ENCODE results near the gene POMGNT2.

POMGNT2 gene

DNA sequence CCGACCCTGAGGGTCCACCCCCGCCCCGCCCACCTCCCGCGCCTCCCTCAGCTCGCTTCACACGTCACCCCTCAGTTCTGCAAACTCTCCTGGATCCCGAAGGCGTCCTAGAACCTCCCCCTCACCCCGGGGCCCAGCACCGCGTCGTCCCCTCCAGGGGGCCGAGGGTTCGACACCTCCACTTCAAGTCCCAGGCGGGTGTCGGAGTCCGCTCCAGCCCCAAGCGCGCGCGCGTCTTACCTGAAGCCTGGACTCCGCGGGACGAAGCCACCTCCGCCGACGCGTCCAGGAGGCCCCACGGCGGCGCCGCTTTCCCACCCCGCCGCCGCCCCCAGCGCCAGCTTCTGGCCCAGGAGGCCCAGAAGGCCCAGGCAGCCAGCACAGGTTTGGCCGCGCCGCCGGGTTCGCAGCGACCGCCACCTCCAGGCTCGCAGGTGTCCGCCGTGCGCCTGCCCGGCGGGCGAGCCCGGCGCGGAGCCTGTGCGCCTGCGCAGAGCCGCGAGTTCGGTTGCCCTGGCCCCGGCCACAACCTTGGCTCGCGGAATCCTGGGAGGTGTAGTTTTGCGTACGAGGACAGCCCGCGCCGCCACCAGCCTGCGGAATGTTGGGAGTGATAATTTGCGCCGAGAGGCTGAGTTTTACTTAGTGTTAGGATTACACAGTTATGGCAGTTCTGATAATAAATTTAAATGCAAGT lies at the start of gene POMGNT2:
Gene POMGNT2, minus strand, starts transcription at position 484 of the 697 bp plus-strand sequence. CDS start 24,648 bp downstream, outside the sequence.
- DNase-seq (ENCODE audit: low read depth): peak; percentile 86
- H3K4me3 ChIP-seq (ENCODE audit: low read length): peak within 1 kb of the TSS; percentile 62
- TF ChIP-seq, protein P1, sequence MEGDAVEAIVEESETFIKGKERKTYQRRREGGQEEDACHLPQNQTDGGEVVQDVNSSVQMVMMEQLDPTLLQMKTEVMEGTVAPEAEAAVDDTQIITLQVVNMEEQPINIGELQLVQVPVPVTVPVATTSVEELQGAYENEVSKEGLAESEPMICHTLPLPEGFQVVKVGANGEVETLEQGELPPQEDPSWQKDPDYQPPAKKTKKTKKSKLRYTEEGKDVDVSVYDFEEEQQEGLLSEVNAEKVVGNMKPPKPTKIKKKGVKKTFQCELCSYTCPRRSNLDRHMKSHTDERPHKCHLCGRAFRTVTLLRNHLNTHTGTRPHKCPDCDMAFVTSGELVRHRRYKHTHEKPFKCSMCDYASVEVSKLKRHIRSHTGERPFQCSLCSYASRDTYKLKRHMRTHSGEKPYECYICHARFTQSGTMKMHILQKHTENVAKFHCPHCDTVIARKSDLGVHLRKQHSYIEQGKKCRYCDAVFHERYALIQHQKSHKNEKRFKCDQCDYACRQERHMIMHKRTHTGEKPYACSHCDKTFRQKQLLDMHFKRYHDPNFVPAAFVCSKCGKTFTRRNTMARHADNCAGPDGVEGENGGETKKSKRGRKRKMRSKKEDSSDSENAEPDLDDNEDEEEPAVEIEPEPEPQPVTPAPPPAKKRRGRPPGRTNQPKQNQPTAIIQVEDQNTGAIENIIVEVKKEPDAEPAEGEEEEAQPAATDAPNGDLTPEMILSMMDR (IDR thresholded peaks at IDR 0.05; ENCODE audit: insufficient read depth, low read depth, low read length, missing control alignments): no peak

DNA sequence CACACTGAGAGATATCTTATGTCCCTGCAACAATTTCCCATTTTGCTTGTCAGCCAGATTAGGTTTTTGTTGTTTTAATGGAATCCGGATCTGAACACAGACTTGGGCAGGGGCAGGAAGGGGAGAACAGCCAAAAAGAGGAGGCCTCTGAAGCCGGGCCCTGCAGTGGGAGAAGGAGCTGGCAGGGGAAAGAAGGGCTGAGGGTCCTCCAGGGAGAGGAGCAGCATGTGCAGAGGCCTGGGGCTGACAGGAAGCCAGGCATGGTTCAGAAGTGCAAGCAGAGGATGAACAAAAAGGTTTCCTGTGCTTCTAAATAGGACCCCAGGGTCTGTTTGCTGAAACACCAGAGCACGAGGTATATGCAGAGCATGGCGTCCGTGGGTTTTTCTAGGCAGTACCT lies 49.1 kb upstream of the POMGNT2 start:
- DNase-seq (ENCODE audit: low read depth): no peak
- TF ChIP-seq, protein P1 (IDR thresholded peaks at IDR 0.05; ENCODE audit: insufficient read depth, low read depth, low read length, missing control alignments): no peak
- no peak overlapping the region for H3K4me3 ChIP-seq (ENCODE audit: low read length)

DNA sequence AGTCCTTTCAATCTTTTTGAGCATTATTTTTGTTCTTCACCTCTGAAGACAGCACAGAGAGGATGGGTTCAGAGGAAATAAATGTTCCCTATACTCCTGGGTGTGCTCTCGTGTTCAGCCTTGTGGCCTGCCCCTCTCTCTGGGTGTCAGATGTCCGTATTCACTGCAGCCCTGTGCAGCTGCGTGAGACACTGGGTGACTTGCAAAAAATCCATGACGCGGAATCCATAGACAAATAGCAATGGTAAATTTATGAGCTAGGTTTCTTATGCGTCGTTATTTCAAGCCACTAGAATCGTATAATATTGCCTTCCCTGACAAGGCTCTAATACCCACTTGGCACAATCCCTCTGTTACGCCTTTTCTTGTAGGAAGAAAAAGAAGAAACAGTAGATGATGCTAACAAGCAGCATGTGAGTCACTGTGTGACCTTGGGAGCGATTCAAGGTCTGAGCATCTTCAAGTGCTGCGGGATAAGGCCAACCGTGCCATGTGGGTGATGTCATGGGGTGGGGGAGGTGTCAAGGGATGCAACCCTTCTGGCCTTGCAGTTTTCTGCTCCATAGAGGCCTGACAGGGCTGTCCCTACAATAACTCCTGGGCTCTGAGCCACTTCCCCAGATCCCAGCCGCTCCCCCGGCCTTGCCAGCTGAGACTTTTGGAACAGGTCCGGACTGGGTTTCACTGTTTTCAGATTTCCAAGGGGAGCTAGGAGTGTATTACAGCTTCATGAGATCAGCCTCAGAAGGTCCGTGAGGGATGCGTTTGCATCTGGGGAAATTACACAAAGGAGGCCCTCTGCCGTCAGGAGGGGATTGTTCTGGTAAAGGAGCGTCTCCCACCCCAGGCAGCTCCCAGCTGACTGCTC lies 47.6 kb upstream of the POMGNT2 start:
- DNase-seq (ENCODE audit: low read depth): no peak
- TF ChIP-seq, protein P1 (IDR thresholded peaks at IDR 0.05; ENCODE audit: insufficient read depth, low read depth, low read length, missing control alignments): no peak
- no peak overlapping the region for H3K4me3 ChIP-seq (ENCODE audit: low read length)

DNA sequence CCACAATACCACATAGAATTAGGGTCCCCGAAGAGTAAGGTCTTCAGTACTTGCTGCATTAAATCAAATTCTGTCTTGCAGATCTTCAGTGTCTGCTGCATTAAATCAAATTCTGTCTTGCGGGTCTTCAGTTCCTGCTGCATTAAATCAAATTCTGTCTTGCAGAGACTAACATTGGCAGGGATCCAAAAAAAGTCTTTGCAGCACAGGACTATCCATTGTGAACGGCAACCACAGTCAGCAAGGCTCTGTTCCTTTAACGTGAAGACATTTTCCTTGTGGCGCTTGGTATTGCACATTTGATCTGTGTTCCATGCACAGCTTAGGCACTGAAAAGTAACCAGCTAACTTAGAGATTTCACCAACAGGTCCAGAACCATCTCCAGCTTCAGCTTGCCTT lies 46.8 kb upstream of the POMGNT2 start:
- TF ChIP-seq, protein P1 (IDR thresholded peaks at IDR 0.05; ENCODE audit: insufficient read depth, low read depth, low read length, missing control alignments): no peak
- DNase-seq (ENCODE audit: low read depth): no peak
- H3K4me3 ChIP-seq (ENCODE audit: low read length): no peak overlapping the region

DNA sequence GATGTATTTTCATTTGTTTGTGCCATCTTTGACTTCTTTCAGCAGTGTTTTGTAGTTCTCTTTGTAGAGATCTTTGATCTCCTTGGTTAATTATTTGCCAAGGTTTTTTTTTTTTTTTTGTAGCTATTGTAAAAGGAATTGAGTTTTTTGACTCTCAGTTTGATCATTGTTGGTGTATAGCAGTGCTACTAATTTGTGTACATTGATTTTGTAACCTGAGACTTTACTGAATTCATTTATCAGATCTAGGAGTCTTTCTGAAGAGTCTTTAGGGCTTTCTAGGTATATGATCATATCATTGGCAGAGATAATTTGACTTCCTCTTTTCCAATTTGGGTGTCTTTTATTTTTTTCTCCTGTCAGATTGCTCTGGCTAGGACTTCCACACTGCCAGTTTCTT lies 42.2 kb upstream of the POMGNT2 start:
- no peak overlapping the region for H3K4me3 ChIP-seq (ENCODE audit: low read length)
- DNase-seq (ENCODE audit: low read depth): no peak
- TF ChIP-seq, protein P1 (IDR thresholded peaks at IDR 0.05; ENCODE audit: insufficient read depth, low read depth, low read length, missing control alignments): no peak

DNA sequence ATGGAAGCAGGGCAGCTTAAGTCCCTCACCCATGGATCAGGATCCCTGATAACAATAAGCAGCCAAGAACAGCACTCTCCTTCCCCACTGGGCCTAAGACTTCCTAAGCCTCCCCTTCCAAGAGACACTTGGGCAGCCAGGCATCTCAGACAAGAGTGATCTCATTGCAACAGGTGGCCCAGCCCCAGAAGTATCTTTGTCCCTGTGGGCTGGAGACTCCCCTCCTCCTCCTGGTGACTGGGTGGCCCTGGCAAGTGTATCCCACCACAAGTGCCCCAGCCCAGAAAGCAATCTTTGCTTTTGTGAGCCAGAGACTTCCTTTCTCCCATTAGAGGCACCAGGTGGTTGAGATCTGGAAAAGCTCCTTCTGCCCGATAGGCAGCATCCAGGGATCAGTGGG lies 40.7 kb upstream of the POMGNT2 start:
- H3K4me3 ChIP-seq (ENCODE audit: low read length): no peak overlapping the region
- DNase-seq (ENCODE audit: low read depth): no peak
- TF ChIP-seq, protein P1 (IDR thresholded peaks at IDR 0.05; ENCODE audit: insufficient read depth, low read depth, low read length, missing control alignments): no peak

Measured in epithelial cell of esophagus (primary cell).